NCI-H1930 (cell line): ENCODE data around the gene ESRRB.
"Not testable (repeated sequence)": the region's sequence is repeated elsewhere in the genome, so short reads cannot be mapped to it uniquely, and the experiment has no call there.

Source experiments
- DNase-seq, 2 experiments: peaks; one replicate each; lab custom pipeline; 2025; lab: John Stamatoyannopoulos, UW

The ESRRB gene

GRCh38 chr14:76497550-76498462 is 121.9 kb downstream of the ESRRB start:
- DNase-seq = no peak

- DNase-seq = no peak
These were observed 122.6 kb downstream of the ESRRB start for GRCh38 chr14:76498463-76498935.

- DNase-seq = no peak
These were observed 123.0 kb downstream of the ESRRB start for GRCh38 chr14:76498976-76499375.

DNA sequence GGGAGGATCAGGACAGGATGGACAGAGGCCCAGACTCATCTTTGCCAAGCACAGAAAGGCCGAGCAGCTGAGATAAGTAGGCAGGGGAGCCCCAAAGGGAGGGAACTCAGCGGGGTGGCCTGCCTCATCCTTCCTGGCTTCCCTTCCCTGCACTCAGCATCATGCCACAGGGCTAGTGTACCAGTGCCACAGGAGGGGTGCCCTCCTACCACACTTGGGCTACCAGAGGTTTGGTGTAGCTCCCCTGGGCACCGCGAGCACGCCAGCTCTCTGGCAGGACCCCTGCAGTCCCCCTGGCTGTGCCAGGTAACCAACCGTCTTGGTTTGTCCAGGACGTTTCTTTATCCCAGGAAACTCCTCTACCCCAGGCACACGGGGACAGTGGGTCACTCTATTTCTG is 123.5 kb downstream of the ESRRB start:
- DNase-seq = no peak

DNA sequence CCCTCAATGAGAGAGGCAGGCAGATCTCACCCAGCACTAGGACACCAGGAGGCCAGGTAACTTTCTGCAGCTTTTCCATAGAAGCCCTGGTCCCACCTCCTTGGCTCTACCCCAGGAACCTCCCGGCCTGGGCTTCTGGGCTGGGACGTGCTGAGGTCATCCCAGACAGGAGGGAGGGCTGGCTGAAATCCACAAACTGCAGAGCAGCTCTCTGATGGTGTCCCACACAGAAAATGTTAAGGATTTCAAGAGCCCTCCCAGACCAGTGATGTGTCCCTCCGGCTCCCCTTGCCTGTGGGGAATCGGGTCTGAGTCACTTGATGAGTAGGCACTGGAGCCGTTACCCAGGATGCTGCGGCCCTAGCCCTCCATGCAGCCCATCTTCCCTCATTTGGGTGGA is 124.1 kb downstream of the ESRRB start:
- no peak for DNase-seq

GRCh38 chr14:76500480-76500879 is 124.5 kb downstream of the ESRRB start:
- no peak for DNase-seq

DNA sequence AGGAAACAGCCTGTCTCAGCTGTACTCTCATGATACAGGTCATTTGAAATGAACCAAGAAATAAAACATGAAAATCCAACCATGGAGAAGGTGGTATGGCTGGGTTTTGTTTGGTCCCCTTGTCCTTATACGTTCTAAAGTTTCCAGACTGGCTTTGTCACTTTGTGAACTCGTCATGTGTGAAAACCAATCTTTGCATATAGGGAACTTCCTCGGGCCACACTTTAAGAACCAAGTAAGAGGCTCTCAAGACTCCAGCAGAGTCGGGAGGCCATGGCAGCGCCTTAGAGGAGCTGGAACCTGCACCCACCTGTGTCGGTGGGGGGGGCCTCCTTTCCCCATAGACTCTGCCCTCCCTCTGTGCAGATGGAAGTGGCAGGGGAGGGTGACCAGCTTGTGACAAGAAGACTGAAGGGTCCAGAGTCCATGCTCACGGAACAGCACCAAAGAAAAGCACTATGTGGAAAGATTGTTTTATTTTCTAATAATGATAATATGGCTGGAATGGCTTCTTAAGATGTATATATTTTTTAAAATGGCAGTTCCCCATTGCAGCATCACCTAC is 125.3 kb downstream of the ESRRB start:
- DNase-seq = no peak

- no peak for DNase-seq
These were observed 126.3 kb downstream of the ESRRB start for GRCh38 chr14:76502219-76502618.

DNA sequence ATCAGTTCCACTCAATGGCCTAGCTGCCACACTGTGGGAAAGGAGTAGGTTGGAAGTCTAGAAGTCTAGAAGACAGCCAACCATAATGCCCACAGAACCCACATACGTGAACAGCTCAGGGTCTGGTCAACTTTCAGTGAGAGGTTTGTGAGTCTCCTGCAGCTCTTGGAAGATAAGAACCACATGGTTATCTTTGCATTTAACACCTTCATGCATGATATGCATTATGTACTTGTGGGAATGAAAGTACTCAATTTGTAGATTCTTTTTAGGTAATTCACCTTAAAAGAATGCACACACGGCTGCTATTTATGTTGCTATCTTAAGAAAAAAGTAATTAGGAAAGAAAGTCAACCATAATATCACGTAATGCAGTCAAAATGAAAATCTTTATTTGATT is 126.7 kb downstream of the ESRRB start:
- no peak for DNase-seq

- DNase-seq = no peak
These were observed 133.4 kb downstream of the ESRRB start for GRCh38 chr14:76509311-76509710.

DNA sequence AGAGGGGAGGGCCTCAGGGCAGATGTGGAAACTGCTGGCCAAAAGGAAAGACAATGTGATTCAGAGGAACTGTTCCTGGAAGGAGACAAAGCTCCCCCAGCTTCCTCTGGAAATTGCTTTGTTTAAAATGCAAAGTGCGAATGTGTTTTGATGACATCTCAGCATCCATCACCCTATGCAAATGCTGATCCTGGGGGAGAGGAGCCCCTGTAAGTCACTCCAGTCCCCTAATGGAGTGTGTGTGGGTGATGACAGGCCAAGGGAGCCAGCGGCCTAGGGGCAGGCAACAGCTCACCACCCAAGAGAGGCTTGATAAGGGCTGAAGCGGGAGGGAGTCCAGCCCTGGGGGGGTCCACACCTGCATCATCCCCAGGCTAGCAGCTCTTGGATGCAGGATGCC is 134.2 kb downstream of the ESRRB start:
- DNase-seq = no peak

GRCh38 chr14:76514213-76514998 is 138.5 kb downstream of the ESRRB start:
- no peak for DNase-seq

DNA sequence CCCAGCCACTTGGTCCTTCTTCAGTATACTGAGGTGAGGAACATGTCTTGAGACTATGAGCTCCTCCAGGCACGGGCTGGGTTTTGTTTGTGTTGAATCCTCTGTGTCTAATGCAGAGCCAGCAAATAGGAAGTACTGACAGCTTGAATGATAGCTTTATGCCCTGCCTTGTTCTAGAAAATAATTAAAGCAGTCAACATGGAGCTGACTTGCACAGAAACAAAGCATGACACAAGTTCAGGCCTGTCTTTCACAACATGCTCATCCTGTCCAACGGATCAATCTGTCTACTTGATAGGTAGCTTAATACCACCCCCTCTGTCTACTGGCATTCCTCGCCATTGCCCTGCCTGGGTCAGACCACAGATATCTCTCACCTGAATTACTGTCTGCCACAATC is 140.9 kb downstream of the ESRRB start:
- DNase-seq = no peak

- no peak for DNase-seq
These were observed 142.4 kb downstream of the ESRRB start for GRCh38 chr14:76518366-76518765.

- no peak for DNase-seq
These were observed 149.3 kb downstream of the ESRRB start for GRCh38 chr14:76525106-76525821.

DNA sequence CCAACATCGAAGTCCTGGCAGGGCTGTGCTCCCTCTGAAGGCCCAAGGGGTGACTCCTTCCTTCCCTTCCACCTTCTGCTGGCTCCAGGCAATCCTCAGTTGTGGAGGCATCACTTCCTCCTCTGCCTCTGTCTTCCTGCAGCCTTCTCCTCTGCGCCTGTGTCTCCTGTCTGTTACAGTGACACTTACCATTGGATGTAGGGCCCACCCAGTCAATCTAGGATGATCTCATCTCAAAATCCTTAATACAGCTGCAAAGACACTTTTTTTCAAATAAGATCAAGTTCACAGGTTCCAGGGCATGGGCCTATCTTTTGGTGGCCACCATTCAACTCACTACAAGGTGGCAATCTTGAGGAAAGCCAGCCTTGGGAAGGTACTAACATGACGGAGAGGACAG is 155.1 kb downstream of the ESRRB start:
- no peak for DNase-seq

DNA sequence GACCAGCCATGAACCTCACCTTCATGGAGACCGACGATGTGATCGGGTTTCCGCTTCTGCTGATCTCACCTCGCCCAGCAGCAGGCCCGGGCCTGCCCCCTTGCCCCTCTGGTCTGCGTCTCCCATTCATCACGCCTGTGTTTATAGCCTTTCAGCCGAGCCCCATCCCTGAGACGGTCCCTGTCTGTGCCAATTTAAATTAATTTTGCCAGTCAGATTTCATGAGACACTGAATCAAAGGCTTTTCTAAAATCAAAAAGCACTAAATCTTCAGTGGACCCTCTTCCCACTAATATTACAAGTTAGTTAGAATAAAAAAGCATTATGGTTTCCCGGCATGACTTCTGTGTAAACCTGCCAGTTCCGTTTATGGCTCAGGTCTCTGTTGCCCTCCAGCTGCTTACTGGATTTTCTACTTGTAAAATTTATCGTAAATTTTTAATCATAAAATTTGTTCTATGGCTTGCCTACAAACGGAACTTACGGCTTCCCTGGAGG is 155.9 kb downstream of the ESRRB start:
- DNase-seq = no peak

GRCh38 chr14:76536636-76537035 is 160.7 kb downstream of the ESRRB start:
- not testable (repeated sequence) for DNase-seq

DNA sequence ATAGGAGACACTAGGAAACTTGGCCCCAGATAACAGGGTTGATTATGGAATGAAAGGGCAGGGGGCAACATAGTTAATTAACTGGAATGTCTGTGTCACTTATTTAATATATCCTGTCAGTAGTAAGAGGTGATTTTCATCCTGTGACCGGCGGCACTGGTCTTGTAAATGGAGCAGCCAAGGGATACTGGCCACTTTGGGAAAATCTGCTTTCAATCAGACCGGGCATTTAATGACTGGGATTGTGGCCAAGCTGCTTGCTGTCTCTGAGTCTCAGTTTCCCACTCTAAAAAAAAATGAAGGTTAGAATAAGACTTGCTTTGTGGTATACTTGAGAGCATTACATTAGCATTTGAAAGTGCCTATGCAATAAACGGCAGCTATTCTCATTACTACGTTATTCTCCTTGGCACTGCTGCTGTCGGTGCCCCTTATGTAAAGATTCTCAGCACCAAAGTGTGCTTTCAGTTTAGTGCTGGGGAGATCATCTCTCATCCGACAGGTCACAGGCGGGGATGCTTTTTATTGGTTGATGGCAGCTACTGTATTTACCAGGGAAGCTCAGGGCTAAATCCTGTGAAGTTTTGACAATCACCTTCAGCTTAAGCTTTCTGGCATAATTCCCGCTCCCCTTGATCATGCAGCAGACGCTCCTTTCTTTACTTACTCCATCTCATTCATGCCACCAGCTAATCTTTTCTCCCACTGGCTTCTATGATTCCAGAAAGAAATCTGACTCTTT is 162.1 kb downstream of the ESRRB start:
- DNase-seq = no peak

GRCh38 chr14:76538648-76539008 is 162.7 kb downstream of the ESRRB start:
- no peak for DNase-seq

- DNase-seq = no peak
These were observed 163.2 kb downstream of the ESRRB start for GRCh38 chr14:76539130-76539529.
